ENCODE results near the gene WDFY4. TPM values are rescaled to one million over a fixed set of nuclear protein-coding genes. Genes with fewer than 3 reads are reported as not detected.

Gene WDFY4
- total and polyA plus RNA-seq, 4 experiments from 2014 or later, result 0.29 to 1.00 (median 0.81) TPM; not detected in 1

GRCh38 chr10:49029666-49030065 is 345.0 kb downstream of the WDFY4 start:
- ChIA-PET CTCF (ENCODE audit: partially characterized antibody) (no interaction called here), POLR2A (ENCODE audit: partially characterized antibody) (no interaction called here)
- H3K4me3 ChIP-seq (ENCODE audit: low read length in 2 of 2), result no peak overlapping the region
- Mint-ChIP-seq H3K36me3 (no peaks in the 10 kb centered on the region), H3K27ac (no peak overlapping the region), H3K4me3 (no peak overlapping the region), H3K9me3 (peaks cover 0 to 2% (median 0%) of the 10 kb centered on the region in 8 donors), H3K4me1 (no peaks in the 10 kb centered on the region), H3K27me3 (peaks cover 0 to 5% of the 10 kb centered on the region in 2 donors)
- intact Hi-C loops (cut with micrococcal nuclease), result no loop called here
- no peak for DNase-seq
- no peaks in the 10 kb centered on the region for H3K4me1 ChIP-seq (ENCODE audit: insufficient read depth, low read length)
- H3K36me3 ChIP-seq (ENCODE audit: insufficient read depth, low read length), result no peaks in the 10 kb centered on the region
- no peaks in the 10 kb centered on the region for H3K9me3 ChIP-seq (ENCODE audit: control insufficient read depth in 1 of 2, low read length in 2 of 2)
- H3K27ac ChIP-seq (ENCODE audit: low read depth, low read length), result no peak overlapping the region
- no peaks in the 10 kb centered on the region for H3K27me3 ChIP-seq (ENCODE audit: insufficient read depth, low read length)

Small RNA genes within 50 kb of the gene (microRNA-seq; reads per million reads assigned to microRNA genes)
- not detected for gene MIR4294 (ENCODE audit: borderline microRNAs expressed, borderline number of aligned reads, borderline replicate concordance)

Other genes with a start within 250 kb of the WDFY4 start
- gene ARHGAP22, start 79.8 kb upstream of the WDFY4 start, total RNA-seq, result under 1 TPM; 0.20 to 0.83 TPM
- gene ARHGAP22, start 79.8 kb upstream of the WDFY4 start, polyA plus RNA-seq, result not detected

All from CD4-positive, alpha-beta memory T cell (primary cell).